GM18508 (cell line): Measurements from ENCODE around the gene PLPP2.

Experiments
- ATAC-seq: cut with Tn5 transposase; IDR thresholded peaks from one replicate; pipeline ENCODE4 v1.9.1; 2021; ENCODE audit warnings: moderate number of reproducible peaks; ENCODE audit not compliant: insufficient read depth, unreplicated experiment

PLPP2 gene

DNA sequence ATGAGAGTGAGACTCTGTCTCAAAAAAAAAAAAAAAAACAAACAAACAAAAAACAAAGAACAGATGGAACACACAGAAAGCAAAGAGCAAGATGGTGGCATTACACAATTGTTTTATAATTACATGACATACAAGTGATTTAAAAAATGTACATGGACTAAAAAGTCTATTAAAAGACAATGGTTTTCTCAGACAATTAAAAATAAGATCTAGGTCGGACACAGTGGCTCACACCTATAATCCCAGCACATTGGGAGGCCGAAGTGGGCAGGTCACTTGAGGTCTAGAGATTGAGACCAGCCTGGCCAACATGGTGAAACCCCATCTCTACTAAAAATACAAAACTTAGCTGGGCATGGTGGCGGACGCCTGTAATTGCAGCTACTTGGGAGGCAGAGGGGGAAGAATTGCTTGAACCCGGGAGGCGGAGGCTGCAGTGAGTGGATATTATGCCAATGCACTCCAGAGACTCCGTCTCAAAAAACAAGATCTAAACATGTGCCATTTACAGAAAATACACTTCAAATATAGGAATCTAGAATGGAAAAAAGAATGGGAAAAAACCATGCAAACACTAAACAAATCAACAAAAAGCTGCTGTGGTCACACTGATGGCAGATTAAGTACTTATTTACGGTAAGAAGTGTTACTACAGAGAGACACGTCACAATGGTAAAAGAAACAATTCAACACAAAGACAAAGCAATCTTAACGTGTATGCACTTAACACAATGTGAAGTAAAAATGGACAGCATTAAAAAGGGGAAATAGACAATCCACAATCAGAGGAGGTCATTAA, 26.7 kb upstream of the PLPP2 start:
- ATAC-seq: no peak

- no peak for ATAC-seq
These were observed 24.6 kb upstream of the PLPP2 start for GRCh38 chr19:315811-316210.

GRCh38 chr19:313988-314815, 23.0 kb upstream of the PLPP2 start:
- no peak for ATAC-seq

GRCh38 chr19:313169-313987, 22.2 kb upstream of the PLPP2 start:
- ATAC-seq: no peak

DNA sequence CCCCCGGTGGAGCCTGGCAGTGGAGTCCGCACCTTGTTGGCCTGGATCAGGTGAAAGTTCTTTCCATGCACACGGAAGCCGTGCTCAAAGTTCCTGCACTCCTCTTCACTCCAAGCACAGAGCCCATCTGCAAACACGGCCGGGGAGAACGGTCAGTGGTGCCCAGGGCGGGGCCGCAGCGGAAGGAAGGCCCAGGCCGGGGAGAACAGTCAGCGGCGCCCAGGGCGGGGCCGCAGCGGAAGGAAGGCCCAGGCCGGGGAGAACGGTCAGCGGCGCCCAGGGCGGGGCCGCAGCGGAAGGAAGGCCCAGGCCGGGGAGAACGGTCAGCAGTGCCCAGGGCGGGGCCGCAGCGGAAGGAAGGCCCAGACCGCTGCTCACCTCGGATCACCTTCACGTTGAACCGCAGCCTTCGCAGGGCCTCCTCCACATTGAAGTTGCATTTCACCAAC, 20.6 kb upstream of the PLPP2 start:
- ATAC-seq: no peak

DNA sequence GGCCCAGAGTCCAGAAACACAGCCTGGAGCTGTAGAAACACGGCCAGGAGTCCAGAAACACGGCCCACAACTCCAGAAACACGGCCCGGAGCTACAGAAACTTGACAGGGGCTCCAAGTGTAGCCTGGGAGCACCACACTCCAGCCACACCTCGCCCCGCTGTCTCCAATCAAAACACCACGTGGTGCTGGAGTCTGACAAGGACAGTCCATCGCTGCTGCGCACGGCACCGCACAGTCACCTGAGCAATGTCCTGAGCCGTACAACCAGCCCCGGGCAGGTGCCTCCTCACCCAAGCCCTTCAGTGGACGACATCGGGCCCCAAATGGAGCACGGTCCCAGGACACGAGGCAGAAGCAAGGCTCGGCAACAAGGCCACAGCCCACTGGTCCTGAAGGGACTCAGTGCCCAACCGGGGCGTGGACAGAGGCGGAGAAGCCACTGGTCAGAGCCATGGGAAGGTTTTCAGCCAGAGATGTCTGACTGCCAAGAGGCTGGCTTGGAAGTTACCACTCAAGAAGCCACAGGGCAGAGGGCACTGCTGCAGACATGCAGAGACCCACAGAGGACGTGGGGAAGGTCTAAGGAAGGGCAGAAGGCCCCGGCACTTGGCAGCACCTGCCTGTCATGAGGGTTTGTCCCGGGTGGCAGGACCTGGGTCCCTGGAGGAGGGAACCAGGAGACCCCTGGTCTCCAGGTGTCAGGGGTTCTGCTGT, 19.7 kb upstream of the PLPP2 start:
- no peak for ATAC-seq

- no peak for ATAC-seq
These were observed 19.0 kb upstream of the PLPP2 start for GRCh38 chr19:310141-310651.

GRCh38 chr19:309206-309565, 18.0 kb upstream of the PLPP2 start:
- ATAC-seq: no peak

DNA sequence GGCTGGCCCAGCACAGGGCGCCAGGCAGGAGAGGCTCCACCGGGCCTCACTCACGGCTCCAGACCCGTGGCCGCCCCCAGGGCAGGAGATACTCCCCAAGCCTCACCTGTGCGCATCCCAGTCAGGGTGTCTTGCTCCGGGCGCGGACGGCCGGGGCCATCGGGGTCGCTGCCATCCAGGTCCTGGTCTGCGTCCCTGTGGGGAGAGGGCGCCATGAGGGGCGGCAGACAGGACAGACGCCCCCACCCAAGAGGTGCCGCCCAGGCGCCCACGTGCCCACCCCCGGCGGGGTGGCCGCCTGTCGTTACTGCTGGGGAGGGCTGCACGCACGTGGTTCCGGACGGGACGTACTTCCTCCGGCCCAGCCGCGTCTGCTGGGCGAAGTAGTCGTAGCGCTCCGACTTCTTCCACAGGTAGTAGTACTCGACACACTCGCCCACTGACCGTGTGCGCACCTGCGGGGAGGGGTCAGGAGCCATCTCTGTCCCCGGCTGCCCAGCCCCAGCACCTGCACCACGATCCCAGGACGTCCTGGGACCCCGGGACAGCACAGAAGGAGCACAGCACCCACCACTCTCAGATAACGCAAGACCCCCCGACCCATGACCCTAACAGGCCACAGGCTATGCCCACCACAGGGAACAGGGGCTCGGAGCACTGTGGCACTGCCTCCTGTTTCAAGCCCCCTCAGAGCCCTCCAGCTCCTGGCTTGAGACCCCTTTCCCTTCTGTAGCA, 17.4 kb upstream of the PLPP2 start:
- ATAC-seq: no peak

GRCh38 chr19:307793-308420, 16.7 kb upstream of the PLPP2 start:
- no peak for ATAC-seq

DNA sequence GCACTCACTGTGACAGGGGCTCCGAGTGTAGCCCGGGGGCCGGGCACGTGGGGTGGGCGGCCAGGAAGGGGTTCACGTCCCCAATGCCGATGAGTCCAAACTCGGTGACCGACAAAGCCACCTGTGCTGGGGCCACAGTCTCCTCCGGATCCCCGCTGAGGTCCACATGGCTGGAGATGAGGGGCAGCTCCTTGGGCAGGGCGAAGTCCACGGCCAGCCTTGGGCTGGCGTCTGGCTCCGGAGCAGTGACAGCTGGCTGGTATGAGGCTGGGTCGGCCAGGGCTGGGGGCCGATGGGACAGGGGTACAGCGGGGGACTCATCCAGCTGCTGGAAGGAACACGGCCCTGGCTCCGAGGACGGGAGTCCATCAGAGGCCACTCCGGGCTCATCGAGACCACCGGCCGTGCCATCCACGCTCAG, 15.9 kb upstream of the PLPP2 start:
- ATAC-seq: no peak

DNA sequence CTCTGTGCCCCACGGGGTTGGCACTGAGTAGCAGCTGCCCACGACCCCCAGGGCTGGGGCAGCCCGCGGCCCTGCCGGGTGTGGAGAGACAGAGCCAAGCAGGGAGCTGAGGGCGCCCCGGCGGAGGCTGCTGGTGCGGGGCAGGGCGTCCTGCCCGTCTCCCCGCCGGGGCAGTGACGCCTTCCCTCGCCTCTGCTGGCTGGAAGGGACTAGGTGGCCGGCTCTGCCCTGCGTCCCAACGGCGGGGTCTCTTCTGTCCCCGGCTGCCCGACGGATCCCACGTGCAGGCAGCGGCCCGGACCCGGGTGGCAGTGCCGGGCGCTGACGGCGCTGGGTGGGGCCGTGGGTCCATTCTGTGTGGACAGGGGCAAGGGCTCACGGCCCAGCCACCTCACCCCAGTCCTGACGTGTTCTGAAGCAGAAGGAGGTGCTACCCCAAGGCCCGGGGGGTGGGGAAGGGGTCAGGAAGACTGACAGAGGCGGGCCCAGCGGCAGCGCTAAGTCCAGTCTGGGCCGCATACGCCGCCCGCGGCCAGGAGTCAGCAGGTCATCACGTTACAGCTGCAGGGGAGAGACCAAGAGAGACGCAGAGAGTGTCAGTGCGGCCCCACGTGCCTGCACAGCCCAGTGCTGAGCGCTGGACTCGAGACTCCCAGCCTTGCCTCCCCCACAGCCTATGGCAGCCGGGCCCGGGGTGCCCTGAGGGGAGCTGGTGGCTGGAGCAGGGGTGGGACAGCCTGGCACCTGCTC, 15.1 kb upstream of the PLPP2 start:
- ATAC-seq: no peak

- ATAC-seq: no peak
These were observed 14.3 kb upstream of the PLPP2 start for GRCh38 chr19:305240-306150.

DNA sequence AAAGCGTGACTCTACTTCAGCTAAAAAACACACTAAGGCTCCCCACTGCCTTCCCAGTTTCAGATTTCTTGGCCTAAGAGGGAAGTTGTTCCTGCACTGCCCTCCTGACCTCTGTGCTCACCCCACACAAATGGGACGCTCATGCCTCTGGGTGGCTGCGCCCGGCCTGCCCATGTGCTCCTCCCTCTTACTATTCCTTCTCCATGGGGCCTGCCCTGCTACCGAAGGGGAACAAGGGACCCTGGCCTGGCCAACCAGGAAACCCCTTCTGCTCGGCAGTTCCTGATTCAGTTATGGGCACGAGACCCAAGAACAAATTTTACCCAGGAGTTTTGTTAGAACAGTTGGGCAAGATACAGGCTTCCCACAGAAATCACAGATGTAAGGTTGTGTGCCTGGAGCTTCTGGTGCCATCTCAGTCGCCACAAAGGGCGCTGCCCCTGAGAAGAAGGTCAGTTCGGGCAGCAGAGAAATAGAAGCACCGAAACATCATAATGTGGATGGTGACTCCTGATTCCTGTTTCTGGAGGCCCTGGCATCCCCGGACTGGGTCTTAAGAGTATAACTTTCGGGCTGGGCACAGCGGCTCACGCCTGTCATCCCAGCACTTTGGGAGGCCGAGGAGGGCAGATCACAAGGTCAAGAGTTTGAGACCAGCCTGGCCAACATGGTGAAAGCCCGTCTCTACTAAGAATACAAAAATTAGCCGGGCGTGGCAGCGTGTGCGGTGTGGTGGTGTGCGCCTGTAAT, 5.4 kb upstream of the PLPP2 start:
- no peak for ATAC-seq

DNA sequence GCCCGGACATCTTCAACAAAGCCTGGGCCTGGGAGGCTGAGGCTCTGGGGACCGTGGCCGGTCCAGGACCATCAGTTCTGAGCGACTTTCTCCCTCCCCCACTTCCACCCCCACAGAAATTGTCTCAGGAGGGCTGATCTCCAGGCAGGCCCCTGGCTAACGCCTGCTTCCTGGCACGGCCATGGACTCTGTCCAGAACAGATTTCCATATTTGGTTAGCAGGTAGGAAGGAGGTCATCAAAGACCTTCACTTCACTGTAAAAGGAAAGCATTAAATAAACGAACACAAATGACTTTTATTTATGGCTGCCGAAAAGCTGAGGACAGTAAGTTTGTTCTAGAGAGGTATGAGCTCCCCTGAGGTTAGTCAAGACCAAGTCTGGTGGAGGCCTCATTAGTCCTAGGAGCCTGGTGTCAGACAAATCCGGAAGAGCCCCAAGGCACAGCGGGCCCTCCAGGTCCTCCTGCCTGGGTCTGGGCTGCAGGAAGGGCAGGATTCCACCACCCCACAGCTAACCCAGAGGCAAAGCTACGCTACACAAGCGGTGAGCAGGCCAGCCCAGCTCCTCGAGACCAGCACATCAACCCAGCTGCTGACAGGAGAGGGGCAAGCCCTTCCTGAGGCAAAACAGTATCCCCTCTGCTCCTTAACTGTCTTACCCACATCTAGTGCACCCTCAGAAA, 4.6 kb upstream of the PLPP2 start:
- no peak for ATAC-seq
